Sigmoid colon (tissue), 7 donors: Measurements from ENCODE around the gene S100A13. TPM values are rescaled to one million over a fixed set of nuclear protein-coding genes. Genes with fewer than 3 reads are reported as not detected.

Experiments used
- DNase-seq: peaks from one replicate; pipeline ENCODE4 v3.0.0-alpha.2; 2019
- H3K27ac ChIP-seq, 4 donors: fragments of 200-600 bp; sonication (generic); one replicate each; pipeline ENCODE4 v1.5.1; 2016 to 2019; ENCODE audit warnings: mild to moderate bottlenecking in 1 of 4
- H3K27me3 ChIP-seq, 3 donors: fragments of 200-600 bp; sonication (generic); one replicate each; pipeline ENCODE4 v1.5.1; 2019; ENCODE audit warnings: mild to moderate bottlenecking in 1 of 3
- H3K36me3 ChIP-seq, 4 donors: fragments of 200-600 bp; sonication (generic); one replicate each; pipeline ENCODE4 v1.5.1; 2016 to 2019
- H3K4me1 ChIP-seq, 4 donors: fragments of 200-600 bp; sonication (generic); one replicate each; pipeline ENCODE4 v1.5.1; 2017 to 2019
- H3K4me3 ChIP-seq, 4 donors: fragments of 200-600 bp; sonication (generic); one replicate each; pipeline ENCODE4 v1.5.1; 2017 to 2019; ENCODE audit warnings: mild to moderate bottlenecking in 2 of 4, moderate library complexity in 1 of 4
- H3K9me3 ChIP-seq, 4 donors: fragments of 200-600 bp in 3 of 4; sonication (generic) in 3 of 4; one replicate each; pipeline versions ENCODE4 v1.5.1 to v1.6.1; 2013 to 2019
- EP300 ChIP-seq, 4 donors: sonication (generic); formaldehyde crosslinking; IDR thresholded peaks; one replicate each; pipeline ENCODE4 v1.6.1; 2017; ENCODE audit warnings: antibody characterized with exemption in 4 of 4
- POLR2A ChIP-seq, 2 donors: fragments of 450-650 bp; IDR thresholded peaks; one replicate each; pipeline ENCODE4 v1.6.1; 2016; ENCODE audit warnings: antibody characterized with exemption in 2 of 2, mild to moderate bottlenecking in 2 of 2, moderate library complexity in 2 of 2
- POLR2AphosphoS5 ChIP-seq, 4 donors: sonication (generic); formaldehyde crosslinking; IDR thresholded peaks; one replicate each; pipeline ENCODE4 v1.6.1; 2017; ENCODE audit warnings: antibody characterized with exemption in 4 of 4
- WGBS, 2 donors: extraction: QIAGEN DNeasy Blood & Tissue Kit; methylation state at CpG; one replicate each; pipeline ENCODE4 v1.1.7; 2013; 5-methylcytosine and 5-hydroxymethylcytosine counted together
- intact Hi-C: fragments of 100-400 bp; cut with DNase I; formaldehyde crosslinking; loops from one replicate; pipeline ENCODE4 v1.15.1; 2023
- polyA plus RNA-seq, 3 donors: library from polyadenylated mRNA; stranded (reverse); fragments of 200-250 nt; gene quantifications; one replicate each; pipeline ENCODE4 v1.2.3, GENCODE V29; 2013
- total RNA-seq, 4 donors: library from RNA; depleted of rRNA; stranded (reverse); fragments of >200 nt; gene quantifications; one replicate each; pipeline ENCODE4 v1.1.0, GENCODE V29; 2016
- TF ChIP-seq, protein P1 (sequence below), 4 experiments: fragments of 450-650 bp in 3 of 4; fragments of 200-600 bp in 1 of 4; IDR thresholded peaks; one replicate each; pipeline ENCODE4 v1.5.1; 2016 to 2019; ENCODE audit warnings: antibody characterized with exemption in 4 of 4, mild to moderate bottlenecking in 3 of 4, moderate library complexity in 2 of 4
- donor health status: healthy with polysubstance abuse.
- donor health status: Bipolar disorder and iron deficiency.
- donor health status: healthy.

Gene S100A13
- total and polyA plus RNA-seq, 7 donors, result 86.3 to 305 (median 276) TPM

DNA sequence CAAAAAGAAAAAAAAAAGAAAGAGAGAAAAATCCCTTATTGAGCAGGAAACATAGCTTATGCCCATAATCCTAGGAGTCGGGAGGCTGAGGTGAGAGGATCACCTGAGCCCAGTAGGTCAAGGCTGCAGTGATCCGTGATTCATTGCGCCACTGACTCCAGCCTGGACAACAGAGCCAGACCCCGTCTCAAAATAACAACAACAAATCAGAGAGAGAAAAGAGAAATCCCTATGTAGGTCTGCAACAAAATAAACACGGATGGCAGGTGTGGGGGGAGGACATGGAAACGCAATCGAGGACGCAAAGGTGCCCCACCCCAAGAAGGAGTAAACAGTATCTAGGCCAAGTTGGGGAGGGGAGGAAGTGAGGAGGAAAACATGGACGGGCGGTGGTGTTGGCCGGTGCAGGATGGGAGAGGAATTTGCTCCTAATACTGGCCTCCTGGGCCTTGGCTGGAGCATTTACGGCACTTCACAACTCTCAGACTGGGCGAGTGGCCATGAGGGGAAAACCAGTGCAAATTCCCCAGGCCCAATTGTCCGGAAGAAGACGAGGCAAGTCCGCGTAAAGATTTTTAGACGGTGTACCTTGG, 6.0 kb upstream of the S100A13 start:
- Histone ChIP-seq H3K9me3 (no peaks in the 10 kb centered on the region), H3K27me3 (no peaks in the 10 kb centered on the region), H3K36me3 (peaks cover 13 to 26% (median 16%) of the 10 kb centered on the region in 4 donors), H3K4me3 (peak overlapping the region in 3 of 4 donors; percentile 72 to 85 (median 84)), H3K27ac (peak overlapping the region; percentile 97 to 100 (median 98)), H3K4me1 (peaks cover 0 to 40% (median 32%) of the 10 kb centered on the region in 4 donors)
- DNase-seq, result no peak
- 28 to 59% methylated on average over 18 of the region's 18 CpGs for WGBS, 2 donors
- TF ChIP-seq POLR2A (IDR thresholded peaks at IDR 0.05), result no peak
- no peak for TF ChIP-seq POLR2AphosphoS5 (IDR thresholded peaks at IDR 0.05)
- no peak for TF ChIP-seq EP300 (IDR thresholded peaks at IDR 0.05)
- TF ChIP-seq, protein P1, sequence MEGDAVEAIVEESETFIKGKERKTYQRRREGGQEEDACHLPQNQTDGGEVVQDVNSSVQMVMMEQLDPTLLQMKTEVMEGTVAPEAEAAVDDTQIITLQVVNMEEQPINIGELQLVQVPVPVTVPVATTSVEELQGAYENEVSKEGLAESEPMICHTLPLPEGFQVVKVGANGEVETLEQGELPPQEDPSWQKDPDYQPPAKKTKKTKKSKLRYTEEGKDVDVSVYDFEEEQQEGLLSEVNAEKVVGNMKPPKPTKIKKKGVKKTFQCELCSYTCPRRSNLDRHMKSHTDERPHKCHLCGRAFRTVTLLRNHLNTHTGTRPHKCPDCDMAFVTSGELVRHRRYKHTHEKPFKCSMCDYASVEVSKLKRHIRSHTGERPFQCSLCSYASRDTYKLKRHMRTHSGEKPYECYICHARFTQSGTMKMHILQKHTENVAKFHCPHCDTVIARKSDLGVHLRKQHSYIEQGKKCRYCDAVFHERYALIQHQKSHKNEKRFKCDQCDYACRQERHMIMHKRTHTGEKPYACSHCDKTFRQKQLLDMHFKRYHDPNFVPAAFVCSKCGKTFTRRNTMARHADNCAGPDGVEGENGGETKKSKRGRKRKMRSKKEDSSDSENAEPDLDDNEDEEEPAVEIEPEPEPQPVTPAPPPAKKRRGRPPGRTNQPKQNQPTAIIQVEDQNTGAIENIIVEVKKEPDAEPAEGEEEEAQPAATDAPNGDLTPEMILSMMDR (IDR thresholded peaks at IDR 0.05), result no peak
- intact Hi-C loops, result no loop called here

DNA sequence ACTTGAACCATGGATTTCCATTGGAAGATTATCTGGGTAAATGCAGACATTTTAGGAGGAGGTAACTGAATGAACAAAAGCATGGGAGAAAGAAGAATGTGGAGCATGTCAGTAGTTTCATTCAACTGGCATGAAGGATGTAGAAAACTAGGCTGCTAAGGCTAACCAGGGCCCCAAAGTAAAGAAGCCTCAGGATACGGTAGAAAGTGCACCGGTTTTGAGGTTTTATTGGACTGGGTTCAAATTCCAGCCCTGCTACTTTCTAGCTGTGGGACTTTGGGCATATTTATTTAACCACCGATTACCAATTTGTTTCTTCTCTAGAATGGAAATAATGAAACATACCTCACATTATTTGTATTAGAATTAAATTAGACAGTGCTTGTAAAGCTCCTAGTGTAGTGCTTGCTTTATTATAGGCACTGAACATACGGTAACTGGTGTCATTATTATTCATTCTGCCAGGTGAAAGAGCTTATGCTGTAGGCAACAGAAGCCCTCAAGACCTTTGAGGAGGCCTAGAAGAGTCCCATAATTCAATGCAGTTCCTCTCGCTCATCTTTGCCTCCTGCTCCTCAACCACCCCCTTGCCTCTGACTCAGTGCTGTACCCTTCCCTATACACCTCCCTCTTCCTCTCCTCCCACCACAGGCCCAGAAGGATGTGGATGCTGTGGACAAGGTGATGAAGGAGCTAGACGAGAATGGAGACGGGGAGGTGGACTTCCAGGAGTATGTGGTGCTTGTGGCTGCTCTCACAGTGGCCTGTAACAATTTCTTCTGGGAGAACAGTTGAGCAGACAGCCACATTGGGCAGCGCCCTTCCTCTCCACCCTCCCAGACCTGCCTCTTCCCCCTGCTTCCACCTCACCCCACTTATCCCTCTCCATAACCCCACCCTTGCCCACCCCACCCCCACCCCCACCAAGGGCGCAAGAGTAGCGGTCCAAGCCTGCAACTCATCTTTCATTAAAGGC, 4.0 kb upstream of the S100A13 start:
- no peak for DNase-seq
- no peak for TF ChIP-seq POLR2AphosphoS5 (IDR thresholded peaks at IDR 0.05)
- TF ChIP-seq, protein P1 (IDR thresholded peaks at IDR 0.05), result no peak
- TF ChIP-seq POLR2A (IDR thresholded peaks at IDR 0.05), result no peak
- no peak for TF ChIP-seq EP300 (IDR thresholded peaks at IDR 0.05)
- Histone ChIP-seq H3K27me3 (no peaks in the 10 kb centered on the region), H3K4me3 (no peak overlapping the region), H3K9me3 (no peaks in the 10 kb centered on the region), H3K4me1 (peaks cover 0 to 37% (median 32%) of the 10 kb centered on the region in 4 donors), H3K27ac (no peak overlapping the region), H3K36me3 (peaks cover 0 to 6% (median under 1%) of the 10 kb centered on the region in 4 donors)
- intact Hi-C loops, result no loop called here
- WGBS, 2 donors, result 62 to 79% methylated on average over 10 of the region's 10 CpGs

GRCh38 chr1:153630384-153630783, 3.1 kb upstream of the S100A13 start:
- no peak for DNase-seq
- Histone ChIP-seq H3K27ac (peak overlapping the region in 1 of 4 donors; percentile 94), H3K9me3 (no peaks in the 10 kb centered on the region), H3K27me3 (no peaks in the 10 kb centered on the region), H3K36me3 (no peaks in the 10 kb centered on the region), H3K4me3 (no peak overlapping the region), H3K4me1 (peaks cover 0 to 37% (median 32%) of the 10 kb centered on the region in 4 donors)
- 89% methylated on average over 7 of the region's 7 CpGs for WGBS, 2 donors
- TF ChIP-seq EP300 (IDR thresholded peaks at IDR 0.05) (no peak), POLR2AphosphoS5 (IDR thresholded peaks at IDR 0.05) (no peak), POLR2A (IDR thresholded peaks at IDR 0.05) (no peak)
- TF ChIP-seq, protein P1 (IDR thresholded peaks at IDR 0.05), result no peak
- intact Hi-C loops, result no loop called here

DNA sequence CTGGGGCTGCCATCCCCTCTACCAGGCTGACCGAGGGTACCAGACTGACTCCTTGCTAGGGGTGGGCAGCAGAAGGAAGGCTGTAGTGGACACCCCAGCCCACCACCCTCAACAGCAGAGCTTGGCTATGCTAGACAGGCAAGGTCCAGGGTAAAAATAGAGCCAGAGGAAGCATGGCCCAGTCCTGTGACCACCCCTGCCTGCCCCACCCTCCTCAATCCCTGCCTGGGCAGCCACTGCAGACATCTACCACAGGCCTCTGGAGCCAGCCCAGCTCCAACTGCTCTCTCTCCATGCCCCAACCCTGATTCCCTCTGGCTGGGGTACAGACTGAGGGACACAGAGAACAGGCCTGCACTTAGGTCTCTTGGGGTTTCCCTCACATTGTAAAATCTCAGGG, 2.7 kb upstream of the S100A13 start:
- TF ChIP-seq EP300 (IDR thresholded peaks at IDR 0.05) (no peak), POLR2A (IDR thresholded peaks at IDR 0.05) (no peak), POLR2AphosphoS5 (IDR thresholded peaks at IDR 0.05) (no peak)
- TF ChIP-seq, protein P1 (IDR thresholded peaks at IDR 0.05), result no peak
- H3K27ac ChIP-seq, result peak overlapping the region in 2 of 4 donors; percentile 22 to 94
- peaks cover 0 to 37% (median 32%) of the 10 kb centered on the region in 4 donors for H3K4me1 ChIP-seq
- H3K9me3 ChIP-seq, result no peaks in the 10 kb centered on the region
- H3K4me3 ChIP-seq, result no peak overlapping the region
- H3K36me3 ChIP-seq, result no peaks in the 10 kb centered on the region
- no peaks in the 10 kb centered on the region for H3K27me3 ChIP-seq
- intact Hi-C loops, result no loop called here
- WGBS, 2 donors, result 95% methylated on average over 1 of the region's 1 CpG
- no peak for DNase-seq
